GM12865 (cell line): ENCODE measurements around the gene MYO10.
"Not testable (repeated sequence)": the region's sequence is repeated elsewhere in the genome, so short reads cannot be mapped to it uniquely, and the experiment has no call there.

Source experiments
- DNase-seq: peaks from one replicate; pipeline ENCODE4 v3.0.0; 2010; ENCODE audit warnings: low read depth
- H3K4me3 ChIP-seq: 2 replicates; pipeline ENCODE4 v1.5.1; 2011; ENCODE audit warnings: mild to moderate bottlenecking, low read depth, low read length, control low read depth
- CTCF ChIP-seq: IDR thresholded peaks from 2 replicates; pipeline ENCODE4 v1.5.1; 2011; ENCODE audit warnings: low read length, control low read depth, low read depth, inconsistent platforms; ENCODE audit not compliant: insufficient read depth; ENCODE audit errors: missing control alignments

MYO10 gene

GRCh38 chr5:16849181-16849580 lies 86.9 kb downstream of the MYO10 start:
- H3K4me3 ChIP-seq: no peak overlapping the region
- DNase-seq: no peak
- TF ChIP-seq CTCF: no peak

GRCh38 chr5:16844952-16845351 lies 91.1 kb downstream of the MYO10 start:
- no peak overlapping the region for H3K4me3 ChIP-seq
- no peak for DNase-seq
- TF ChIP-seq CTCF: no peak

- TF ChIP-seq CTCF: no peak
- no peak overlapping the region for H3K4me3 ChIP-seq
- no peak for DNase-seq
These were observed 93.2 kb downstream of the MYO10 start for GRCh38 chr5:16842896-16843295.

GRCh38 chr5:16841416-16841815 lies 94.7 kb downstream of the MYO10 start:
- no peak for TF ChIP-seq CTCF
- no peak for DNase-seq
- no peak overlapping the region for H3K4me3 ChIP-seq

GRCh38 chr5:16837305-16837704 lies 98.8 kb downstream of the MYO10 start:
- no peak for TF ChIP-seq CTCF
- no peak overlapping the region for H3K4me3 ChIP-seq
- no peak for DNase-seq

- H3K4me3 ChIP-seq: no peak overlapping the region
These were observed 102.1 kb downstream of the MYO10 start for GRCh38 chr5:16834029-16834428.

GRCh38 chr5:16831326-16831725 lies 104.8 kb downstream of the MYO10 start:
- DNase-seq, H3K4me3 ChIP-seq: not testable (repeated sequence)

More at GRCh38 chr5:16834029-16834428, 102.1 kb downstream of the MYO10 start:
- TF ChIP-seq CTCF: no peak
- no peak for DNase-seq
